KOPT-K1 (cell line): ENCODE measurements around the gene TSGA10.

Experiments
- H3K27ac ChIP-seq: fragments of 200-600 bp; sonication (generic); 2 replicates; pipeline ENCODE4 v1.5.1; 2016; ENCODE audit warnings: antibody characterized with exemption, mild to moderate bottlenecking, low read depth, low read length; ENCODE audit not compliant: poor library complexity, severe bottlenecking
- H3K36me3 ChIP-seq: fragments of 200-600 bp; sonication (generic); 2 replicates; pipeline ENCODE4 v1.5.1; 2017; ENCODE audit warnings: antibody characterized with exemption, mild to moderate bottlenecking, low read length, moderate library complexity; ENCODE audit not compliant: insufficient read depth
- H3K9me3 ChIP-seq: fragments of 200-600 bp; sonication (generic); 2 replicates; pipeline ENCODE4 v1.5.1; 2017; ENCODE audit warnings: antibody characterized with exemption, low read length, mild to moderate bottlenecking; ENCODE audit not compliant: insufficient read depth, poor library complexity, severe bottlenecking

TSGA10 gene

DNA sequence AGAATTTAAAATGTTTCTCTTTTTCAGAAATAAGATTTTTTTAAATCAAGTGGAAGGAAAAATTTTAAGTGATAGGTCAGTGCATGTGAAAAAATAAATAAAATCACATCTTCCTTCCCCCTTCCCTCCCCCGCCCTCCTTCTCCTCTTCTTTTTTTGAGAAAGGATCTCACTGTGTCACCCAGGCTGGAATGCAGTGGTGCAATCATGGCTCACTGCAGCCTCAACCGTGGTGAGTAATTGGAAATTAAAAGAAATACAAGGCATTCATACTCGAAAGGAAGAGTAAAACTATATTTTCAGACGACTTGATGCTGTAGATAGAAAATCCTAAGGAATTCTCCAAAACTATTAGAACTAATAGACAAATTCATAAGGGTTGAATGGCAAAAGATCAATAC, 201.8 kb downstream of the TSGA10 start:
- H3K9me3 ChIP-seq, result no peaks in the 10 kb centered on the region
- no peaks in the 10 kb centered on the region for H3K36me3 ChIP-seq
- H3K27ac ChIP-seq, result no peak overlapping the region

DNA sequence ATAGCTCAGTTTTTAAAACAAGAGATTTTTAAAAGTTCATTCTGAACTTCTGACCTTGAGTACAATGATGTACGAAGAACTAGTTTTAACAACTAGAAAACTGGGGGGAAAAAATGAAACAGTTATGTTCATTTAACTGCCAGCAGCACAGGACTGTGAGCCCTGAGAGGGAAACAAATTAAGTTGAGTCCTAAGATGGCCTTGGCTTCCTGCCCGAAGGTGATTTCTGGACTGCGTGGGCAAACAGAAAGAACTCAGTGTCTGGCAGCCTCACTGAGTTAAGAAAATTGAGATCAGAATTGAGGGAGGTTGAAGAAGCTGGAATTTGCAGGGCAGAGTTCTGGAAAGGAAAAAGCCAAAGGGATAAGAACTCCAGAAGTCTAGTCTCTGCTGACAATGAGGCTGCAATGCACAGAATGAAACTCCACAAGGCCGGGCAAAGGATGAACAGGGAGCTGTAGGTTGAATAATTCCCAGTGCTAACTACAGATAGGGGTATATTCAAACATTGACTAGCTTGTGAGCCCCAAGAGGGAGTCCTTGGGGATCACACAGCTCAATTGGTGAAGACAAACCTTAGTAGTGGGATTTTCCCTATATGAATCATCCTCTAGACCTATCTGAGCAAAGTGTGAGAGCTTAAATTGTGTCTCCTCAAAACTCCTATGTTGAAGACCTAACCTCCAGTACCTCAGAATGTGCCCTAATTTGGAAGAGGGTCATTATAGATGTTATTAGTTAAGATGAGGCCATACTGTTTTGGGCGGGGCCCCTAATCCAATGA, 205.6 kb downstream of the TSGA10 start:
- no peaks in the 10 kb centered on the region for H3K9me3 ChIP-seq
- H3K36me3 ChIP-seq, result no peaks in the 10 kb centered on the region
- no peak overlapping the region for H3K27ac ChIP-seq

DNA sequence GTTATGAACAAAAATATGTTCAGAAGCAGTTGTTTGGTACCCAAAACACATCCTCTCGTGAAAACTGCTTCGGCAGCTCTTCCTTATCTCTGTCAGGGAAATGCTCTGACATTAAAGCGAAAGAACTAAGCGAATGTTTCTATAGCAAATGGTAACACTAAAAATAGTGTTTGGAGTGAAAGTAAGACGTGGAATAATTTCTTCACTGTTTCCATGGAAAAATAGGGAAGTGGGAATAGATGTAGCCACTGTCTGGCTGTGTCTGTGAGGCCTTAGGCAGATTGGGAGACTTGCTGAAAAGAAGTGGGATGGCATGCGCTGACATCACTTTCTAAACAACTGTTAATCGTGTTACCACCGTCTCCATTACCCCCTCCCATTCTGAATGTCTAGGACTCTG, 207.2 kb downstream of the TSGA10 start:
- Histone ChIP-seq H3K36me3 (no peaks in the 10 kb centered on the region), H3K27ac (no peak overlapping the region), H3K9me3 (no peaks in the 10 kb centered on the region)
